ENCODE results near the gene TGFBR1. TPM values are rescaled to one million over a fixed set of nuclear protein-coding genes. Genes with fewer than 3 reads are reported as not detected.

Gene TGFBR1
- polyA plus RNA-seq, 1 experiment: 73.5 TPM

DNA sequence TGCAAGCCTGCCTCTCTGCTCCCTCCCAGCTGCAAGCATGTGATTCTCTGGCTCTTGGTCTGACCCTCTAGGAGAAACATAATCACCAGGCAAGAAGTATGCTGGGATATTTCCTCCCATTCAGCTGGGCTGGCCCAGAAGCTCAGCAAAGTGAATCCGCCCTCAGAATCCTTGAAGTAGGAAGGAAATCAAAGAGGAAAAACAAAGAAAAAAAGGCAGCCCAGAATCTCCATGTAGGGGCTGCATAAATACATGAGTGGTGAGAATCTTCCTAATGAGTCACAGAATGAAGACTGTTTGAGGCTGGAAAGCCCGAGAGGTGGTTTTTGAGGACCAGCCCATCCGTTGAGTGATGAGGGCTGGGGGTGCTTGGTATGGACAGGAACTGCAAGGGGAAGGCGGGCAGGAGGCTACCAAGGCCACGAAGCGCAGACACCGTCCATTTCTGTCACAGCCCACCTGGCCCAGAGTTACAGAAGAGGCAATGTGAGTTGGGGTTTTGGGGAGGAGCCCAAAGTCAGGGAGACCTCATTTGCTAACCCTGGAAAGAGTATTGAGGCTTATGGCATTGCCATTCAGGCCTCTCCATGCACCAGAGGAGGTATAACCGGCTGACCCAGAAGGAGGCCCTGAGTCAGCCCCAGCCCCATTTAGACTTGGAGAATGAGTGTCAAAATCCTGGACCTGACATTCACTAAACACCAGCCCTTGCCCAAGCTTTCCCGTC lies 33.4 kb upstream of the TGFBR1 start:
- Histone ChIP-seq H3K36me3 (ENCODE audit: control insufficient read depth, insufficient read depth, low read length) (peaks cover 2% of the 10 kb centered on the region; the same call in 1 of the 2 replicates), H3K27me3 (ENCODE audit: control insufficient read depth, insufficient read depth, low read length) (no peaks in the 10 kb centered on the region), H3K4me3 (ENCODE audit: low read depth, low read length) (no peak overlapping the region)
- TF ChIP-seq, protein P1, sequence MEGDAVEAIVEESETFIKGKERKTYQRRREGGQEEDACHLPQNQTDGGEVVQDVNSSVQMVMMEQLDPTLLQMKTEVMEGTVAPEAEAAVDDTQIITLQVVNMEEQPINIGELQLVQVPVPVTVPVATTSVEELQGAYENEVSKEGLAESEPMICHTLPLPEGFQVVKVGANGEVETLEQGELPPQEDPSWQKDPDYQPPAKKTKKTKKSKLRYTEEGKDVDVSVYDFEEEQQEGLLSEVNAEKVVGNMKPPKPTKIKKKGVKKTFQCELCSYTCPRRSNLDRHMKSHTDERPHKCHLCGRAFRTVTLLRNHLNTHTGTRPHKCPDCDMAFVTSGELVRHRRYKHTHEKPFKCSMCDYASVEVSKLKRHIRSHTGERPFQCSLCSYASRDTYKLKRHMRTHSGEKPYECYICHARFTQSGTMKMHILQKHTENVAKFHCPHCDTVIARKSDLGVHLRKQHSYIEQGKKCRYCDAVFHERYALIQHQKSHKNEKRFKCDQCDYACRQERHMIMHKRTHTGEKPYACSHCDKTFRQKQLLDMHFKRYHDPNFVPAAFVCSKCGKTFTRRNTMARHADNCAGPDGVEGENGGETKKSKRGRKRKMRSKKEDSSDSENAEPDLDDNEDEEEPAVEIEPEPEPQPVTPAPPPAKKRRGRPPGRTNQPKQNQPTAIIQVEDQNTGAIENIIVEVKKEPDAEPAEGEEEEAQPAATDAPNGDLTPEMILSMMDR (IDR thresholded peaks at IDR 0.05; ENCODE audit: insufficient read depth, low read depth, low read length): no peak
- no peak for DNase-seq (ENCODE audit: low read depth)
- POLR2A ChIA-PET: interaction anchor here (0.6 kb wide), 1 partner anchor 95 kb away, joined by 3 read pairs; no protein-coding TSS in a partner anchor
- CTCF ChIA-PET: interaction anchor here (0.6 kb wide), 1 partner anchor 58 kb away, joined by 3 read pairs; no protein-coding TSS in a partner anchor

DNA sequence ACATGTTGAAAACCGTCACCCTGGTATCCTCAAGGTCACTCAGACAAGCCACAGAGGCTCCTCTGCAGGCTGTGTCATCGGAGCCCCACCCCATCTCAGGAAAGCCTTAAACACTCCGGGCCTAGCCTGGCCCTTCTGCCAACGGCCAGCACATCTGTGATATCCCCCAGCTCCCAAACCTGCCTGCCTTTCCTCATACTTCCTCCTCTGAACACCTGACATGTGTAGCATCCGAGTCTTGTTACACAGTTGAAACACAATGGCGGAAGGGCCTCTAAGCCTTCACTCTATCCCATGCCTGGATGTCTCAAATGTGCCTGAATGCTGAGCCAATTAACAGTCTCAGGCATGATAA lies 32.9 kb upstream of the TGFBR1 start:
- TF ChIP-seq, protein P1 (IDR thresholded peaks at IDR 0.05; ENCODE audit: insufficient read depth, low read depth, low read length): no peak
- Histone ChIP-seq H3K36me3 (ENCODE audit: control insufficient read depth, insufficient read depth, low read length) (no peaks in the 10 kb centered on the region), H3K27me3 (ENCODE audit: control insufficient read depth, insufficient read depth, low read length) (no peaks in the 10 kb centered on the region), H3K4me3 (ENCODE audit: low read depth, low read length) (no peak overlapping the region)
- DNase-seq (ENCODE audit: low read depth): no peak
- ChIA-PET CTCF (interaction anchor here (0.6 kb wide), 2 partner anchors 59 to 224 kb away, joined by 3 read pairs; no protein-coding TSS in a partner anchor), POLR2A (no interaction called here)

DNA sequence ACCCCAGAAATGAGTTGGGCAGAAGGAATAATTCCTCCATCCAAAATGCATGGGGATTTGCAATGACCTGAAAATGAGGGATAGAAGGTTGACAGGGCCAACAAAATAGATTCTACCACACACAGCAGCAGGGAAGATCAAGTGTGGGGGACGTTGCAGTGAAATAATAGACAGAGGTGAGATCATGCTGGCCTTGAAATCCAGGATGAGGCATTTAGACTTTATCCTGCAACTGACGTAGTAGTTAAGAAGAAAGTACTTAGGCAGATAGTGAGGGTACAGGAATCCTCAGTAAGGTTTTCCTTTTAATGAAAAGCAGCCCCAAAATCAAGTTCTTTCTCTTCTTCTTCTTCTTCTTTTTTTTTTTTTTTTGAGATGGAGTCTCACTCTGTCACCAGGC lies 31.6 kb upstream of the TGFBR1 start:
- Histone ChIP-seq H3K36me3 (ENCODE audit: control insufficient read depth, insufficient read depth, low read length) (no peaks in the 10 kb centered on the region), H3K4me3 (ENCODE audit: low read depth, low read length) (no peak overlapping the region), H3K27me3 (ENCODE audit: control insufficient read depth, insufficient read depth, low read length) (no peaks in the 10 kb centered on the region)
- POLR2A ChIA-PET: no interaction called here
- CTCF ChIA-PET: no interaction called here
- TF ChIP-seq, protein P1 (IDR thresholded peaks at IDR 0.05; ENCODE audit: insufficient read depth, low read depth, low read length): no peak
- no peak for DNase-seq (ENCODE audit: low read depth)

DNA sequence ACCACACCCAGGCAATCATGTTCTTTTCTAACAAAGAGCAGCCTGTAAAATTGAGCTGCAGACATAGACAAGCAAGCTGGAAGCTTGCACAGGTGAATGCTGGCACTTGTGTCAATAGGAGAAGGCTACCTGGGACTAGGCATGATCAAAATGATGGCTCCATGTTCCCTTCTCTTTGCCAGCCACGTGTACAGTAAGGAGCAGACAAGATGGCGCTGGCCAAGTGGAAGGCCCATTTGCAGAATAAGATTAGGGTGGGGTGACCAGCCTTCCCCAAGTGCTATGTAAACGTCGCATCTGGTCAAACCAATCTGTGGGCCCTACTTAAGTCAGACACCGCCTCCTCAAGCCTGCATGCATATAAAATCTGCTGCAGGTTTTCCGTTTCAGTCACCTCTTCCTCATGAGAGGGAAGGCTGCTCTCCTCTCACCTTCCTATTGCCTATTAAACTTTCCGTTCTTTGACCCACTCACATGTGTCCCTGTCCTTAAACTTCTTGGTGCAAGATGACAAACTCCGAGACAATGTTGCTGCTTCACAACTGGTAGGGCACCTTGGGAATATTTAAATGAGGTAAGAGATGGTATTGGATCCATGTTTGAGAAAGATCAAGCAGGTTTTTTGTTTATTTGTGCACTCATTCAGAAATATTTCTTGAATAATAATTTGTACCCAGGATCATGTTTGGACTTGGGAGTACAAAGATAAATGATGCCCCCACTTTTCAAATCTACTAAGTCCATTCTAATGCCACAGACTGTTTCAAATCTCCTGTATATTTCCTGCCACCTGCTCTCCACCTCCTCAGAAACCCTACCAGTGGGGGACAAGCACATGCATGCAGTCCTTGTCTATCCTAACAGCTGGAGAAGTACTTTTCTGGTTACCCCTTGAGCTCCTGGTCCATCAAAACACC lies 30.7 kb upstream of the TGFBR1 start:
- H3K36me3 ChIP-seq (ENCODE audit: control insufficient read depth, insufficient read depth, low read length): no peaks in the 10 kb centered on the region
- TF ChIP-seq, protein P1 (IDR thresholded peaks at IDR 0.05; ENCODE audit: insufficient read depth, low read depth, low read length): no peak
- POLR2A ChIA-PET: no interaction called here
- no peak for DNase-seq (ENCODE audit: low read depth)
- no peaks in the 10 kb centered on the region for H3K27me3 ChIP-seq (ENCODE audit: control insufficient read depth, insufficient read depth, low read length)
- no peak overlapping the region for H3K4me3 ChIP-seq (ENCODE audit: low read depth, low read length)
- CTCF ChIA-PET: interaction anchor here (1.3 kb wide), 1 partner anchor 11 kb away, joined by 4 read pairs; no protein-coding TSS in a partner anchor

DNA sequence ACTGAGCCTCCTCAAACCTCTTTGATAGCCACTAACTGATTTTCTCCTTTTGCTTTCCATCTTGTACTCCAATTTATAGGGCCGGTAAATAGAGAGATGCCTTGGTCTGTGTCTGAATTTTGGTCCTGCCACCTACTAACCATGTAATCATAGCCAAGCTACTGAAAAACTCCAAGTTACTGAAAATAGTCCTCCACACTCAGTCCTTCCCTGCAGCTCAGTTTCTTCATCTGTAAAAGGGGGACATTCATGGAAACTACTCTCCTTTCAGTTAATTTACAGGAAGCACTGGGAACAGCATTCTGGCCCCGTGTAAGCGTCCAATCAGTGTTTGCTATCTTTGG lies 30.0 kb upstream of the TGFBR1 start:
- DNase-seq (ENCODE audit: low read depth): no peak
- POLR2A ChIA-PET: no interaction called here
- Histone ChIP-seq H3K36me3 (ENCODE audit: control insufficient read depth, insufficient read depth, low read length) (no peaks in the 10 kb centered on the region), H3K27me3 (ENCODE audit: control insufficient read depth, insufficient read depth, low read length) (no peaks in the 10 kb centered on the region), H3K4me3 (ENCODE audit: low read depth, low read length) (no peak overlapping the region)
- CTCF ChIA-PET: interaction anchor here (1.3 kb wide), 1 partner anchor 11 kb away, joined by 4 read pairs; no protein-coding TSS in a partner anchor
- TF ChIP-seq, protein P1 (IDR thresholded peaks at IDR 0.05; ENCODE audit: insufficient read depth, low read depth, low read length): no peak

All from BJ (cell line).